Measurements from ENCODE around the gene XPNPEP2.

XPNPEP2 gene

GRCh38 chrX:129738466-129739308 is at the start of gene XPNPEP2:
TSS of gene XPNPEP2 (plus strand) at chrX:129738979. CDS start at chrX:129739214, 235 bp downstream.
- no peak for DNase-seq

- no peak for DNase-seq
Measured at GRCh38 chrX:129689796-129690195, 49.0 kb upstream of the XPNPEP2 start.

GRCh38 chrX:129690435-129690834 is 48.3 kb upstream of the XPNPEP2 start:
- DNase-seq, result no peak

GRCh38 chrX:129693354-129693753 is 45.4 kb upstream of the XPNPEP2 start:
- no peak for DNase-seq

GRCh38 chrX:129694805-129695204 is 44.0 kb upstream of the XPNPEP2 start:
- no peak for DNase-seq

- DNase-seq, result no peak
Measured at GRCh38 chrX:129695535-129695934, 43.2 kb upstream of the XPNPEP2 start.

GRCh38 chrX:129695937-129696336 is 42.8 kb upstream of the XPNPEP2 start:
- no peak for DNase-seq

- no peak for DNase-seq
Measured at GRCh38 chrX:129696463-129697155, 42.2 kb upstream of the XPNPEP2 start.

GRCh38 chrX:129697204-129697829 is 41.5 kb upstream of the XPNPEP2 start:
- DNase-seq, result no peak

GRCh38 chrX:129698150-129698549 is 40.6 kb upstream of the XPNPEP2 start:
- no peak for DNase-seq

- DNase-seq, result no peak
Measured at GRCh38 chrX:129700536-129700935, 38.2 kb upstream of the XPNPEP2 start.

GRCh38 chrX:129701624-129702069 is 37.1 kb upstream of the XPNPEP2 start:
- DNase-seq, result no peak

GRCh38 chrX:129704491-129704890 is 34.3 kb upstream of the XPNPEP2 start:
- DNase-seq, result no peak

GRCh38 chrX:129705377-129705925 is 33.3 kb upstream of the XPNPEP2 start:
- no peak for DNase-seq

- DNase-seq, result no peak
Measured at GRCh38 chrX:129705988-129706387, 32.8 kb upstream of the XPNPEP2 start.

GRCh38 chrX:129706400-129707072 is 32.2 kb upstream of the XPNPEP2 start:
- no peak for DNase-seq

- DNase-seq, result no peak
Measured at GRCh38 chrX:129714581-129714980, 24.2 kb upstream of the XPNPEP2 start.

GRCh38 chrX:129716507-129716906 is 22.3 kb upstream of the XPNPEP2 start:
- no peak for DNase-seq

- no peak for DNase-seq
Measured at GRCh38 chrX:129717892-129718291, 20.9 kb upstream of the XPNPEP2 start.

GRCh38 chrX:129718676-129719075 is 20.1 kb upstream of the XPNPEP2 start:
- no peak for DNase-seq

- no peak for DNase-seq
Measured at GRCh38 chrX:129719268-129719667, 19.5 kb upstream of the XPNPEP2 start.

- DNase-seq, result no peak
Measured at GRCh38 chrX:129719931-129720530, 18.7 kb upstream of the XPNPEP2 start.
